Activated T-cell treated with anti-CD3 and anti-CD28 coated beads for 1 hour (primary cell): ENCODE results near the gene SARDH.
"Not testable (repeated sequence)": the region's sequence is repeated elsewhere in the genome, so short reads cannot be mapped to it uniquely, and the experiment has no call there.

Source experiments
- DNase-seq: peaks from one replicate; pipeline ENCODE4 v3.0.0-alpha.2; 2020; ENCODE audit warnings: low read depth

The SARDH gene

DNA sequence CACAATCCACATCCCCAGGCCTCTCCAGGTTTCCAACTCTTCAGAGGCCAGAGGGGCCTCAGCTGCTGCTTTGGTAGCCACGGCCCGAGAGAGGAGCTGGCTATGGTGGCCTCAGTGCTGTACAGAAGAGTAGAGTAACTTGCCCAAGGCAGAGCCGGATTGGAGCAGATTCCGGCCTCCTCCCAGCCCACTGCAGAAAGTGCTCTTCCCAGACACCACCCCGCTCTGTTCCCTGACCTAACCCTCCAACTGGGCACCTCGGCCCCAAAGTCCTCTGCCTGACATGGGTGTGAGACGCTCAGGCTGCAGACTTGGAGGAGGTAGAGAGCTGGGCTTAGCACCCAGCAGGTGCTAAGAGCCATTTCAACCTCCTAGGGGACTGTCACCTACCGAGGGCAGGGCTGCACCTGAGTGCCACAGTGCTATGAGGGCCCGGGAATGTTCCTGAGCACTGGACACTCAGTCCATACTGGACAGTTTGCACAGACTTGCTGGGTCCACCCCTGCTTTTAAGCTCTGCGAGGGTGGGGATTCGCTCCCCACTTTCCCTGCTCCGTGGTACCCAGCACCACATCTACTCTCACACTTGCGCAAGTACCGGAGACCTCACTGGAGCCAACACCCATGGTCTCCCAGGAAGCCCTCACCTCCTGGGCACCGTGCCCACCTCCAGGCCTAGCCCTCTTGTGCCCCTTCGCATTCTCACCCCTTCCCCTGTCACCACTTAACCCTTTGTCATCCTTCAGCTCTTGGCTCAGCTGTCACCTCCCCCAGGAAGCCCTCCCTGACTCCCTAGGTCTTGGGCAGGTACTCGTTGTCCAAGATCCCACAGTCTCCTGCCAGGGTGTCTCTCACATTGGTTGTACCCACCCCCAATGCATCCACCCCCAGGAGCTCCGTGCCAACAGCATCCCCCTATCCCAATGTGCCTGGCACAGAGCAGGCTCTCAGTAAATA, 52.2 kb downstream of the SARDH start:
- DNase-seq: no peak

DNA sequence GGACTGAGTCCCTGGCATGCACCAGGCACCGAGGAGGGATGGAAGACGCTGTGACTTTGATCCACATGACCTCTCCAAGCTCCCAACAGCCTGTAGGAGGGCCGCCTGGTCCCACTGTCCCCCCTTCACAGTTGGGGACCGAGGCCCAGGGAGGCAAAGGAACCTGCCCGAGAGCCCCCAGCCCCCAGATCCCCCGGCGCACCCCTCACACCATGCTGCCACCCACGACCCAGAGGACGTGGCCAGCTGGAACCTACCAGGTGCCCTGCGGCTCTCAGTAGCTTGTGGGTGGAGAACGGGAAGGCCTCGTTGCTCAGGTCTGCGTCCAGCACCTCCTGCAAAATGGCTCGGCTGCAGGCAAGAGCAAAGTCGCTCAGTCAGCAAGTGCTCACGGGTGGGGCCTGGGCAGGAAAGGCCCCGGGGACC, 53.2 kb downstream of the SARDH start:
- DNase-seq: no peak

DNA sequence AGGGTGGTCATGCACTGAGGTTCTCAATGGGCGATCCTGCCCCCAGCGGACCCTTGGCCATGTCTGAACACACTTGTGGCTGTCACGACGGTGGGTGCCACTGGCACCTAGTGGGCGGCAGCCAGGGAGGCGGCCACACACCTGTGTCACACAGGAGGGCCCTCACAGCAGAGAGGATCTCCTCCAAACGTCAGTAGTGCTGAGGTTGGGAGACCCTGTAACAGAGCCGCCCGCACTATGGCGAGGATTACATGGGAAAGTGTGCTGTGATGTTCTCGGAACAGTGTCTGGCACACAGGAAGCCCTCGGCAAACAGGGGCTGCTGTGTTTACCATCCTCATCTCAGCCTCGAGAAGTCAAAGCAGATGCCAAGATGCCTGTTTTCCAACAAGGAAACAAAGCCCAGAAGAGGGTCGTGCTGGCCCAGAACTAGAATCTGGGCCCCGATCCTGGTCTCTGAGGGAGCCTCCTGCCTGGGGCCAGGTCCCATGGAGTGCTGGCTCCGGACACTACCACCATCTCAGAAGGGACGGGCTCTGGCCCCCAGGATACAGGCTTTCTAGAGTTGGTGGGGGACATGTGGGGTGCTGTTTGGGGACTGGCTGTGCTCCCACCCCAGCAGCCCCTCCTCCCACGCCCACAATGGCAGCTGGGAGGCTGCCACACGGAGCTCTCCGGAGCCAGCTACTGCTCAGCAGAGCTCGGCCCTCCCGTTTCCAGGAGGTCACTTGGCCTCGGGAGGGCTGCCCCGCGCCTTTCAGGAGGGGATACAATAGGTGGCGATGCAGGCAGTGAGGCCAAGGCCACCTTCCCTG, 53.8 kb downstream of the SARDH start:
- no peak for DNase-seq

DNA sequence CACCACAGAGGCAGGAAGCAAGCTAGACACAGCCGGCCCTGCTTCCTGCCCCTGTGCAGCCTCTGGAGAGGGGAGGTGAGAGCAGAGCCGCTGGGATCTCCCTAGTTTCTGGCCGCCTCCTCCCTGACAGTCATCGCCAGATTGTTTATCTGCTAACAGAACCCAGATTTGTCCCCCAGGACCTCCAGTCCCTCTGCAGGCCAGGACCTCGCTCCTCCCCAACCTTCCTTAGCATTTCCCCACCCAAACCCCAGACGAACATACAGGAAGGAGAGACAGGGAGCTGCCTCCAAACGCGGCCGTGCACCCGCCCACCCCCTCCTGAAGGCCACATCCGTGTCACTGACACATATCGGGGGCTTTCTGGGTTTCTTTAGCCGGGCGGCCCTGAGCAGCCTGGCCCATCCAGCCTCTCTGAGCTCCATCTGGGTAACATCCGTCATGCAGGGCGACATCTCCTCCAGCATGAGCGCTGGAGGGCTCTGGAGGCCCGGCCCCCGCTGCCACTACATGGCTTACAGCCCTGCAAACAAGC, 54.5 kb downstream of the SARDH start:
- DNase-seq: peak; percentile 55

DNA sequence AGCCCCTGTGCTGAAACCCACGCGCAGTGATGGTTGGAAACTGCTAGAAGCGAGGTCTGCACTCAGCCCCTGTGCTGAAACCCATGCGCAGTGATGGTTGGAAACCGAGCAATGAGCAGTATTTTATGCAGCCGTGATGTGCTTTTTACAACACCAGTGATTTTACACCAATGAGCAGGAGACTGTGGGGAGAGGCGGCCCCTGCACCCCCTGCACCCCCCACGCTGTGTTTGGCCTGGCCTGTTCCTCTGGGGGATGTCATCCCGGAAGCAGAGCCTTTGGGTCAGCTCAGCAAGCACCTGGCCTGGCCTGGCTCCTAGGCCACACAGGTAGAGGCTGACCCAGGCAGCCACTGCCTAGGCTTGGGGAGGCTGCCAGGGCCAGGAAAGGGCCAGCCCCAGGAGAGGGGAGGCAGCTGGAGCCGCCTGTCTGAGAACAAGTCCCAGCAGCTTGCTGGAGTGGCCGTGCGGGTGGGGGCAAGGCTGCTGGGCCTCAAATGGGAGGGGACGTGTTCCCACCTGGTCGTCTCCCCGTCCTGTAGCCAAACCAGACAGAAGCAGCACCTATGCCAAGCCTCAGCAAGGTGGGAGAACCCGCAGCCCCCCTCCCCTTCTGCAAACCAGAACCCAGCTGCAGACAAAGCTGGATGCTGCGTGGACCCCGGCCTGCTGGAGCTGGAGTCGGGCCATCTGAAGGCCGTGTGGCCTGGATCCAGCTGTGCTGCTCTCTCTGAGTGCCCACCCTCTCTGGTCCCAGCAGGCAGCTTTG, 55.1 kb downstream of the SARDH start:
- no peak for DNase-seq

DNA sequence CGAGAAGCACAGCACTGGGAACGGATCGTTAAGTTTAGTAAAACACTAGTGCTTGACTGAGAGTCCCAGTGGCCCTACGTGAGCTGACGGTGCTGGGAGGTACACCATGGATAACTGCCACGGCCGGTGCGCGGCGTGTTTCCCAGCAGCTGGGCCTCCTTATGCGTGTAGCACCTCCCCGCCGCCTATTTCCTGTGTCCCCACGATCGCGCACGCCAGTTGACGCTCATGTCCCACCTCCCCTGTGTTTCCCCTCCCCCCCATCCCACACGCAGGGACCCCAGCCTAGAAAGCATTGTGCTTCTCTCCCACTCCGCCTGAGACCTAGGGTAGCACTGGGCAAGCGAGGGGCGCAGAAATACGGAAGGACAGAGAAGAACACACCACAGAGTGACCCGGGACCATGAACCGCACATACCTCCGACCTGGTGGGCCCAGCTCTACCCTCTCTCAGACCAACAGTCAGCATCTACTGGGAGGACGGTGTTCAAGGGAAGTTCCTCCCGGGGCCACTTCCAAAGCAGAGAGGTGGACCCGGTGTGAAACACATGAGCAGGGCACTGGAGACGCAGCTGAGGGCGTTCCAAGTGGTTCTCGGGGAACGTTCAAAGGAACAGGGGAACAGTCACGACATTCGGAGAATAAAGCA, 56.4 kb downstream of the SARDH start:
- no peak for DNase-seq

DNA sequence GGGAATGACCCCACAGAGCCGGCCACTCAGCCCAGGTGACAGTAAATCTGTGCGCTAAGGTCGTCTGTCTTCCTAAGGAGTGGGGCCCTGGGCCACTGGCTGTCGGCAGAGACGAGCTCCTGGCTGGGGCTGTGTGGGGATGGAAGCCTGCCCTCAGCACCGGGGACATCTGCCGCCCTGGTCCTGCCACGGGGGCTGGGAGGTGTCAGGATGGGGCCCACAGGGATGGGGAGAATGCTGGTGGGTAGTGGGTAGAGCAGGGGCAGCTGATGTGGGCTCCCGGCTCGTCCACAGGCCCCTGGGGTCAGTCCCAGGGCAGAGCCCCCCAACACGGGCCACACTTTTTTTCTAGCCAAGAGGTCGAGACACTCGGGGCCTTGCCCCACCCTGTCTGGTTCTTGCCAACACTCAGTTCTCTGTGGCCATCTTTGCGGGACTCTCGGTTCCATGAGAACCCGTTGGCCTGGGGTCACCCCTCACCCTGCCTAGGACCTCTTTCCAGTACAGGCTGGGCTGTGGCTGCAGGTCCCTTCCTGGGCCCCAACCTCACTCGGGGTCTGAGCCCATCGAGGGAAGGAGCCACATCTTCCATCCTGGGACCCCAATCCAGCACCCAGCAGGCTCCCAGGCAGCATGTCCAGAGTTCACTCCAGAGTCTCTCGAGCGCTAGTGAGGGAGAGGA, 57.0 kb downstream of the SARDH start:
- DNase-seq: no peak

DNA sequence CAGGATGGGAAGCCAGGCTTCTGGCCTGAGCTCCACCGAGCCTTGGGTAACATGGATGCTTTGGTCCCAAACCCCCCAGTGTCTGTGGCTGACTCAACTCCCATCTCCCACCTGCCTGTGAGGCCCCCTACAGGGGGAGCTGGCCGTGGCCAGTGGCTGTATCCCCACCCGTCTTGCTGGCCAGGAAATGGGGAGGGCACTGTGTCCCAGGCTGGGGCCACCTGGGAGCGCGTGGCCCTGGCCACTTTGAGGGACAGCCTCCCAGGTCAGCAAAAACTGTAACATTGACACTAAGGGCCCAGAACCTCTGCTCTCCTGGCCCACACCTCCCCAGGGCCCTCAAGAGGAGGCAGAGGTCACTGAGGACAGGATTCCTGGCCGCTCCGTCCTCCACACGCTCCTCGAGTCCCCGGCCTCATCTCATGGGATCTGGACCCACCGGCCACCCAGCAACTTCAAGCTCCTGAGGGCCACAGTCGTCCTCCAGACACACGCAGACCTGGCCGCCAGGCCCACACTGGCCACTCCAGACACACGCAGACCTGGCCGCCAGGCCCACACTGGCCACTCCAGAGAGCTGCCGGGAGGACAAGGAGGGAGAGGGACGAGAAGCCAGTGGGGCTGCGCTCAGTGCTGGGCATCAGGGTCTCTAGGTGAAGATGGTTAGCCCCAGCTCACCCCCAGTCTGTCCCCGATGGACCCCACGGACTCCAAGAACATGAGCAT, 57.7 kb downstream of the SARDH start:
- DNase-seq: no peak

DNA sequence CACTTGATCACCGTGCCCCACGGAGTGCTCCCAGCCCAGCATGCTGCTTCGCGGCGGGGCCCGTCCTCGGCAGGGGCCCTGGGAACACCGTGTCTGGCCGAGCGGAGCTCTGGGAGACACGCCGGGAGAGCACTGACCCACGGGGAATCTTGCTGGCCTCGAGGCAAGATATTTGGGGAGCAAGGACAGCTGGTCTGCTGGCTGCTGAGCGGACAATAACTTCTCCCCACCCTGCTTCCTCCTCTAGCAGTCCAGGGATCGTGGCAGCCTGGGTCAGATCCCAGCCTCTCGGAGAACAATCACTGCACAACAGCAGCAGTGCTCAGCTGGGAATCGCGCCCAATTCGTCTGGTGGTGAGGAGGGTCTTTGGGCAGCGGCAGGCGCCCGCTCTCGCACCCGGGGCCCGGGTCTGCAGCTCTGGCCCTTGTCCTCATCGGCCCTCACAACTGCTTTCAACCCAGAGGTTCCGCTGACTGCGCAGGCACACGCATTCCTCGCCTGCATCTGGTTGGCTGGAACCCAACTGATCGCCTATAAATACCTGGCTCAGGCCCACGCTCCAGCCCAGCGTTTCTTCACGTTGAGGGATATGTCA, 58.6 kb downstream of the SARDH start:
- no peak for DNase-seq

DNA sequence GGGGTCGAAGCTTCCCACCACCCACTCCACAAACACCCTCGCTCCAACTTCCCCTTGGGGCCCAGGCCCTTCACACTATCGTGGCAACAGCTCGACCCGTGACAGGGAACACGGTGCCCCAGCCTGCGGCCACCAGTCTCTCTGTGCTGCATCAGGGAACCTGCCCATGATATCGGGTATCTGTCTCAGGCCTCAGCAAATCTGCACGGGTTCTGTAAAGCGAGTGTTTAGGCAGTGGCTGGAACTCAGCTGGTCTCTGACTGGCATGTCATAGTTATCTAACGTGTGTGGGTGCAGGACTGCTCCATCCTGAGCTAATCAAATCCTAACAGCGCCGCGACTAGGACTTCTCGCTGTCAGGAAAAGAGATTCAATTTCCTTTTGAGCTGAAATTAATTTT, 59.1 kb downstream of the SARDH start:
- DNase-seq: no peak

DNA sequence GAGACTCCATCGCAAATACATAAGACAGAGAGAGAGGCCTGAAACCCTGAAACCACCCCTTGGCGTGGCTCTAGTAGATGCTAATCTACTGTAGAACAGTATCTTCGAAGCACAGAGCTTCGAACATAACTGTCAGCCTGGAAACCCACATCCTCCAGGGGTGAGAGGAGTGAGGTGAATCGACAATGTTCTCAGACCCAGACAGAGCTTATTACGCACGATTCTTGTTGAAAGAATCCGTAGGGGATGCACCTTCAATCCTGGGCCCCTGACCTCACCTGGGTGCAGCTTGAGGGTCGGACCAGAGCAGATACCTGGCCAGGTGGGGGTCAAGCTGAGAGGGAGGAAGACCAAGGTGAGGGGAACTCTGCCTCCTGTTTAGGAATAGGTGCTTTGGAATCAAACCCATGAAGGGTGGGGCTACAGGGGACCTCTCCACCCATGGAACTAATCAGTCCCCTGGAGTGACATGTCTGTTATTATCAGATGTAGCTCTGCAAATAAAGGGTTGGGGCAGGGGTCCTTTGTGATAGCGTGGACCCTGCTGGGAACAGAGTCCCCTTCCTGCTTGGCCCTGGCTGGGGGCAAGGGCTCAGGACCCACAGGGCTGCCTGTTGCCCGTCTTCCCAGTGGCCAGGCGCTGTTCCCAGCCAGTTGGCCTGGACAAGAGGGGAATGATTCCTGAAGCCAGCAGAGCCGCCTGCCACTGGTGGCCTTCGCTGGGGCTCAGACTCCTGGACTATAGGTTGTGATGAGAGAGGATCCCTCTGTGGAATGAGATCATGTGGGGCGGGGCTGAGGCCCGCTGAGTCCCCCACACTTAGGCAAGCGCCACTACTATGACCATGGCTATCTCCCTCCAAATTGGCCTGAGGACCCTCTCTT, 60.8 kb downstream of the SARDH start:
- DNase-seq: peak; percentile 49

DNA sequence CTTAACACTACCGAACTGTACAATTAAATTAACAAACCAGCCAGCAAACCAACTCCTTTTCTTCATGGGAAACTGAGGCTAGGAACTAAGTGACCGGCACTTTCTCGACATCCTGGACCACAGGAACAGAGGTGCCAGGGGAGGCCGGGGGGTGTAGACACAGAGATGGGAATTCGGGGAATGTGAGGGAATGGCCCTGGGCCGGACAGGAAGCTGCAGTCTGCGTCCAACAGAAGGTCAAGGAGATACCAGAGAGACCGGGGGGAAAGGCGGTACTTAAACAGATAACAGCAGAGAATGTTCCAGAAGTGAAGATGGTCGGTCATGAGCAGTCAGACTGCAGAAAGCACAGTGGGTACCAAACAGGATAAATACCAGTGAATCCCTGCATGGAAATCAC, 61.7 kb downstream of the SARDH start:
- no peak for DNase-seq

DNA sequence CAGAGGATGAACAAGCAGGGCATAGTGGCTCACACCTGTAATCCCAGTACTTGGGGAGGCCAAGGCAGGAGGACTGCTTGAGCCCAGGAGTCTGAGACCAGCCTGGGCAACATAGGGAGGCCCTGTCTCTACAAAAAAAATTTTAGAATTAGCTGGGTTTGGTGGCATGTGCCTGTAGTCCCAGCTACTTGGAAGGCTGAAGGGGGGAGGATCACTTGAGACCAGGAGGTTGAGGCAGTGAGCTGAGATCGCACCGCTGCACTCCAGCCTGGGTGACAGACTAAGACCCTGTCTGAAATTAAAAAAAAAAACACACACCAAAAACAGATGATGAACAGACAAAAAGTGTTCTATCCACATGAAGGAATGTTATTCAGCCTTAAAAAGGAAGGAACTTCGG, 62.4 kb downstream of the SARDH start:
- DNase-seq: not testable (repeated sequence)

DNA sequence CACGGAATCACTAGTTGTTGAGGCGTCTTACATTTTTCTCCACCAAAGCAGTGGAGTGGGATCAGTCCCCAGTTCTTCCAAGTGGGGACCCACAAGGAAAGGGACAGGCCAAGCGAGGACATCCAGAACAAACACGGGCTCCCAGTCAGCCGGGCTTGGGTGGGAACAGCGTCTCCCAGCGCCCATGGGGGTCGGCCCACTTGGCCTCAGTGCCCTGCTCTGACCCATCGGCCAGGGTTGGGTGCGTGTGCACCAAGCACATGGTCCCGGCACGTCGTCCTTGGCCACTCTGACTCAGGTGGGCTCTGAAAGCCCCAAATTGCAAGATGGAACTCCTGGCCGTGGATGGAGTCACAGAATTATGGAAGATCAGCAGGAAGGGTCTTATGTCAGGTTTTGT, 64.1 kb downstream of the SARDH start:
- DNase-seq: no peak

DNA sequence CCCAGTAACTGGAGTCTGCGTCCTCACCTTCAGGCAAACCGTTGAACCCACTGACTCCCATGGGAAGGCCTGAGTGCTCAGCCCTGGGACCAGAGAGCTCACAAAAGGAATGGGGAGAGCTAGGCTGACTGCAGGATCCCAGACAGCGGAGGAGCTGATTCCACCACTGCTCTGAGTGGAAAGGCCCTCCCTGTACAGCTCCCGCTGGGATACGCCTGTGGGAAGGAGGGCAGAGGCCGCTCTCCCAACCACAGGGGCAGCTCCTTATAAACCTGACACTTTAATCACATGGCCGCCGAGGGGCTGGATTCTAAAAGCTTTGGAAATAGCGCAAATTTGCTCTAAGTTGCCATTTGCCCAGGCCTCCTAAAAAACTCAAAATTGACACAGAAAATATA, 64.9 kb downstream of the SARDH start:
- DNase-seq: no peak

DNA sequence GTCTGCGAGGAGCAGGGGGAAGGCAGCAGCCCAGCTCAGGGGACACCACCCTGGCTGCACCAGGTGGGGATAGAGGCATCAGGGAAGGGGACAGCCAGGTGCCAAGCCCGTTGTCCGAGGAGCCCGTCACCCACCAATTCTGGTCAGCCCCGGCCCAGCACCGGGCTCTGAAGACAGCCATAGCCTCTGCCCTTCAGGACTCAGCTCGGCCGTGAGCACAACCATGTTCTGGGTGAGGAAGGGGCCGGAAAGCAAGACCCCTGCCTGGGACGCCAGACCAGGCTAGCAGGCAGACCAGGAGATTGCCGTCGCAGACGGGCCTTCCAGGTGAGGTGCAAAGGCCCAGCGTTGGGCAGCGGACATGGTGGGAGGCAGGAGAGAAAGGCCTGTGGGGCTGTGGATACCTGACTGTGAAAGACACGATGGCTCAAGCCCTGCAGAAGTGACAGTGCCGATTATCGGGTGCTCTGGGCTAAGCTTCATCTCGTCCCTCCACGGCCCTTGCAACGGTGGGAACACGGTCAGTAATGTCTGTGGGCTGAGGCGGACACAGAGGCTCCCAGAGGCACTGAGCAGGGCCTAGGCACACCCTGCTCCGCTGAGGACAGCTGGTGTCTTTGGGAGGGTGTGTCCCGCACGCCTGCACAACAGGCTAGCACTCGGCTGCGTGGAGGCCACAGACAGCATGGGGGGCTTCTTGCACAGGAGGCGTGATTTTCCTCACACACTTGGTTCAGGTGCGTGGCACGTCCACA, 65.5 kb downstream of the SARDH start:
- no peak for DNase-seq

DNA sequence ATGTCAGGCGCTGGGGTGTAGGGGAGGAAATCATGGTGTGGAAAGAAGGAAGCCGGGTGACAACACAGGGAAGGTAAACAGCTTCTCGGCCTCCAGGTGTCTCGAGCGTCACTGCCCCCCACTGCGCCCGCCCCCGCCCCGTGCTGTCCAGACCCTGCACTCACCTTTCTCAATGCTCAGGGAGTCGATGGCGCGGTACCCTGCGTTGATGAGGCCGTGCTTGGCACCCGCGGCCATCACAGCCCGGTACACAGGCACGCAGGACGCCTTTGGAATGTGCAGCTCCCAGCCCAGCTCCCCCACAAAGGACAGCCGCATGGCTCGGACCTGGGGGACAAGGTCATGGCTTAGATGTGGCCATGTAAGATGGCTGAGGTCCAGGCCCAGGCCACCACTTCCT, 66.8 kb downstream of the SARDH start:
- DNase-seq: no peak

DNA sequence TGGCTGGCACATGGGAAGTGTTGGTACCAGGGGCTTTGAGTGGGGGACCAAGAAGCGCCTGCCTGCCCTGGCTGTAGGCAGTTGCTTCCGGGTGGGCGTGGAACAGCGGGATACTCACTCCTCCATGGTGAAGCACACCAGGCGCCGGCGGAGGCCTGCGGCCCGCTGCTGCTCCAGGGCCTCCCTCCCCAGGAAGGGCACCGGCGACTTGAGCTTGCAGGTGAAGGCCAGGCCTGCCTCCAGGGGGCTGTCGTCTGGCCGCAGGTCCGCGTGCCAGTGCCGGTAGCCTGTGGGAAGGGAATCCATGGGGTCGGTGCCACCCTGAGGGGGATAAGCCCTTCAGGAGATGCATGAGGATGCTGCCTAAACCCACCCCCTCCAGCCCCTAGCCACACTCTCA, 67.7 kb downstream of the SARDH start:
- no peak for DNase-seq
